Breast epithelium (tissue), 4 donors: ENCODE data around the gene ATP2C2. TPM values are rescaled to one million over a fixed set of nuclear protein-coding genes. Genes with fewer than 3 reads are reported as not detected.

ENCODE experiments used
- DNase-seq, 2 donors: peaks; one replicate each; pipeline ENCODE4 v3.0.0-alpha.2; 2019; ENCODE audit warnings: low spot score in 2 of 2
- H3K27ac ChIP-seq, 2 donors: fragments of 200-600 bp; sonication (generic) in 1 of 2; one replicate each; pipeline ENCODE4 v1.5.1; 2016 to 2019; ENCODE audit warnings: mild to moderate bottlenecking in 1 of 2
- H3K27me3 ChIP-seq, 2 donors: fragments of 200-600 bp; sonication (generic) in 1 of 2; one replicate each; pipeline versions ENCODE4 v1.5.1 to v1.6.0; 2017 to 2019; ENCODE audit warnings: control low read depth in 1 of 2, mild to moderate bottlenecking in 1 of 2
- H3K36me3 ChIP-seq: fragments of 200-600 bp; one replicate; pipeline ENCODE4 v1.5.1; 2019
- H3K4me1 ChIP-seq, 2 donors: fragments of 200-600 bp; sonication (generic); one replicate each; pipeline ENCODE4 v1.5.1; 2016 to 2019; ENCODE audit warnings: control low read depth in 1 of 2
- H3K4me3 ChIP-seq, 3 donors: fragments of 200-600 bp; sonication (generic); 1 replicate in 2 of 3; 2 replicates in 1 of 3; pipeline ENCODE4 v1.5.1; 2016 to 2019; ENCODE audit warnings: mild to moderate bottlenecking in 3 of 3, moderate library complexity in 2 of 3
- H3K9me3 ChIP-seq, 2 donors: fragments of 200-600 bp; sonication (generic) in 1 of 2; one replicate each; pipeline ENCODE4 v1.5.1; 2016 to 2019; ENCODE audit warnings: control low read depth in 1 of 2
- POLR2A ChIP-seq: fragments of 450-650 bp; IDR thresholded peaks from one replicate; pipeline ENCODE4 v1.6.1; 2016; ENCODE audit warnings: antibody characterized with exemption, mild to moderate bottlenecking, moderate library complexity
- POLR2AphosphoS5 ChIP-seq, 3 donors: sonication (generic); formaldehyde crosslinking; IDR thresholded peaks; one replicate each; pipeline ENCODE4 v1.6.1; 2017; ENCODE audit warnings: antibody characterized with exemption in 3 of 3
- intact Hi-C: fragments of 100-400 bp; cut with DNase I; formaldehyde crosslinking; loops from one replicate; pipeline ENCODE4 v1.15.1; 2023; ENCODE audit warnings: low total_unique reads
- total RNA-seq, 3 donors: library from RNA; depleted of rRNA; stranded (reverse); fragments of >200 nt; gene quantifications; one replicate each; pipeline ENCODE4 v1.1.0, GENCODE V29; 2016
- TF ChIP-seq, protein P1 (sequence below), 3 donors: fragments of 450-650 bp; IDR thresholded peaks; one replicate each; pipeline ENCODE4 v1.5.1; 2016 to 2017; ENCODE audit warnings: antibody characterized with exemption in 3 of 3, mild to moderate bottlenecking in 3 of 3, moderate library complexity in 3 of 3

Gene ATP2C2
- total RNA-seq, 3 donors from 2014 or later, result 6.0 to 28.5 TPM; not detected in 1

DNA sequence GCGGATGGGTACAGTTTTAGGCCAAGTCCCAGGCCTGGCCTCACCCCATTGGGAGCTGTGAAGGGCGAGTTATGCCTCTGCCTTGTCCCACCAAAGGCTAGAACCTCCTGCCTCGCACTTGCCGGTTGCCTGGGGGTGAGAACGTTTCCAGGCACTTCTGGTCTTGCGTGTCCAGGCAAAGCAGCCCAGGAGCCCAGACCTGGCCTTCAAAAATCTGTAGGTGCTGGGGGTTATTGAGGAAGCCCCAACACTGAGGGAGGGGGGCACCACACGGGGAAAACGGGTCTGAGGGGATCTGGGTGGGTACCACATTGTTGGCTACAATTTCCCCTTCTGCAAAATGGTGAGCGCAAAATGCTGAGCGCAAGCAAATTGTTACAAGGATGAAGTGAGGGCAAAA is 12.2 kb upstream of the ATP2C2 start:
- TF ChIP-seq POLR2A, result no peak
- TF ChIP-seq, protein P1, sequence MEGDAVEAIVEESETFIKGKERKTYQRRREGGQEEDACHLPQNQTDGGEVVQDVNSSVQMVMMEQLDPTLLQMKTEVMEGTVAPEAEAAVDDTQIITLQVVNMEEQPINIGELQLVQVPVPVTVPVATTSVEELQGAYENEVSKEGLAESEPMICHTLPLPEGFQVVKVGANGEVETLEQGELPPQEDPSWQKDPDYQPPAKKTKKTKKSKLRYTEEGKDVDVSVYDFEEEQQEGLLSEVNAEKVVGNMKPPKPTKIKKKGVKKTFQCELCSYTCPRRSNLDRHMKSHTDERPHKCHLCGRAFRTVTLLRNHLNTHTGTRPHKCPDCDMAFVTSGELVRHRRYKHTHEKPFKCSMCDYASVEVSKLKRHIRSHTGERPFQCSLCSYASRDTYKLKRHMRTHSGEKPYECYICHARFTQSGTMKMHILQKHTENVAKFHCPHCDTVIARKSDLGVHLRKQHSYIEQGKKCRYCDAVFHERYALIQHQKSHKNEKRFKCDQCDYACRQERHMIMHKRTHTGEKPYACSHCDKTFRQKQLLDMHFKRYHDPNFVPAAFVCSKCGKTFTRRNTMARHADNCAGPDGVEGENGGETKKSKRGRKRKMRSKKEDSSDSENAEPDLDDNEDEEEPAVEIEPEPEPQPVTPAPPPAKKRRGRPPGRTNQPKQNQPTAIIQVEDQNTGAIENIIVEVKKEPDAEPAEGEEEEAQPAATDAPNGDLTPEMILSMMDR (IDR thresholded peaks at IDR 0.05), result no peak
- no peak for TF ChIP-seq POLR2AphosphoS5 (IDR thresholded peaks at IDR 0.05)
- Histone ChIP-seq H3K4me3 (peak overlapping the region in 1 of 3 donors; percentile 7), H3K27ac (peak overlapping the region; percentile 61 to 71), H3K4me1 (peaks cover 0 to 5% of the 10 kb centered on the region in 2 donors), H3K36me3 (no peaks in the 10 kb centered on the region), H3K27me3 (no peaks in the 10 kb centered on the region), H3K9me3 (no peaks in the 10 kb centered on the region)
- DNase-seq, result no peak
- intact Hi-C loops, result no loop called here

DNA sequence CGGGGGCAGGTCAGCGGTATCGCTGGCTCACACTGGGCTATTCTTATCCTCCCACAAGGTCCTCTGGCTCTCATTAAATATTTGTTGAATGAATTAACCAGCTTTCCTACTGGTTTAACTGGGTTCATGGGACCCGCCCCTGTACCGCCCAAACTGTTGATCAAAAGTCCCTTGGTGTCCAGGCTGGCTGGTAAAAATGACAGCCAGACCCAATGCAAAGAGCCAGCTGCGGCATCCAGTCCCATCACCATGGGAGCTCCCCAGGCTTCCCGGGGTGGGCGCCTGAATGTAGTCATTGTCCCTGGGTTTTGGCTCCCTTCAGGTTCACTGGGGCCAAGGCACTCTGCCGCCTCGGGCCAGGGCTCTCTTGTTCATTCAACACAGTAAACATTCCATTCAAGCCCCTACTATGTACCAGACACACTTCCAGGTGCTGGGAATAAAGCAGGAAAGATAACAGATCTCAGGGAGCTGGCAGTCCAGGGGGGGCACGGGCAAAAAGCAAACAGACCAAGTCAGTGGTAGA is 11.7 kb upstream of the ATP2C2 start:
- H3K4me1 ChIP-seq, result peaks cover 0 to 5% of the 10 kb centered on the region in 2 donors
- H3K9me3 ChIP-seq, result no peaks in the 10 kb centered on the region
- TF ChIP-seq POLR2A (no peak), POLR2AphosphoS5 (IDR thresholded peaks at IDR 0.05) (no peak)
- TF ChIP-seq, protein P1 (IDR thresholded peaks at IDR 0.05), result no peak
- H3K4me3 ChIP-seq, result peak overlapping the region in 1 of 3 donors; percentile 7
- peak; percentile 47 to 72 for DNase-seq
- intact Hi-C loops, result no loop called here
- H3K27ac ChIP-seq, result peak overlapping the region; percentile 61 to 71
- H3K27me3 ChIP-seq, result no peaks in the 10 kb centered on the region
- H3K36me3 ChIP-seq, result no peaks in the 10 kb centered on the region

DNA sequence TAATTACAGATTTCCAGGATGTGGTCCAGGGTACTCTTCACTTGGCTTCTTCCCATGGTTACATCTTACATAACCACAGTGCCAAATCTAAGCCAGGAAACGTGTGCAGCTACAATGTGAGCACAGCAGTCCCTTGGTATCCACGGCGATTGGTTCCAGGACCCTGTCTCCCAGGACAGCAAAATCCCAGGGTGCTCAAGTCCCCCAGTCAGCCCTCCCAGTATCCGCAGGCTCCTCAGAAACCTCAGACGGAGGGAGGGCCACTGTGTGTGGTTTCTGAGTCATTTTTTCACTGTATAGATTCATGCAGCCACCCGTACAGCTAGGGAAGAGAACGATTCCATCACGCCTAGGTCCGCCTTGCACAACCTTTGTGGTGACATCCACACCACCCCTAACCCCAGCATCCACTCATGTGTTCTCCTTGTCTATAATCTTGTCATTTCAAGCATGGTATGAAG is 11.1 kb upstream of the ATP2C2 start:
- Histone ChIP-seq H3K27ac (peak overlapping the region; percentile 61 to 71), H3K4me3 (no peak overlapping the region), H3K9me3 (no peaks in the 10 kb centered on the region), H3K27me3 (no peaks in the 10 kb centered on the region), H3K36me3 (no peaks in the 10 kb centered on the region), H3K4me1 (peaks cover 0 to 5% of the 10 kb centered on the region in 2 donors)
- DNase-seq, result no peak
- intact Hi-C loops, result no loop called here
- TF ChIP-seq POLR2A, result no peak
- TF ChIP-seq, protein P1 (IDR thresholded peaks at IDR 0.05), result no peak

DNA sequence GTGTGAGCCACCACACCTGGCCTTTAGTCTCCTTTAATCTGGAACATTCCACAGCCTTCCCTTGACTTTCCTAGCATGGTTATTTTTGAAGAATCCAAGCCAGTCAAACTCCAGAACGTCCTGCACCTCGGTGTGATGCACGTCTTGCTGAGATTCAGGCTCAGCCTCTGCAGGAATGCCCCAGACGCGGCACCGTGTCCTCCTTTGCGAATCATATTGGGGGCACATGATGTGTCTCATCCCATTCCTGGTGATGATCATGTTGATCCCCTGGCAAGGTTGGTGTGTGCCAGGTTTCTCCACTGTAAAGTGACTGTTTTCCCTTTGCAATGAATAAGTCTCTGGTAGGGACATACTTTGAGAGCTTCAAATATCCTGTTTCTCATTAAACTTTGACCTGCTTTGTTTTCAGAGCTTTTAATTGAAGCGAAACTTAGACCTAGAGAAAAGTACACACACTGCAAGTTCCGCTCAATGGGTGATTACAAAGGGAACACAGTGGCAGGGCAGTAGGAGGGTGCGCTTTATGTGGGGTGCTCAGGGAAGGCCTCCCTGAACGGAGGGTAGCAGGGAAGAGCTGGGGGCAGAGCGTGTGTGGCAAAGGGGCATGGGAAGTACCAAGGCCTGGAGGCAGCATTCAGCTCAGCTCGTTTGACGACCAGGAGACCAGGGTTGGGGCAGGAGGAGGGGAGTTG is 9.6 kb upstream of the ATP2C2 start:
- H3K27ac ChIP-seq, result no peak overlapping the region
- no peak for DNase-seq
- intact Hi-C loops, result no loop called here
- peaks cover 0 to 5% of the 10 kb centered on the region in 2 donors for H3K4me1 ChIP-seq
- H3K36me3 ChIP-seq, result no peaks in the 10 kb centered on the region
- TF ChIP-seq POLR2AphosphoS5 (IDR thresholded peaks at IDR 0.05) (no peak), POLR2A (no peak)
- TF ChIP-seq, protein P1 (IDR thresholded peaks at IDR 0.05), result no peak
- H3K27me3 ChIP-seq, result no peaks in the 10 kb centered on the region
- no peaks in the 10 kb centered on the region for H3K9me3 ChIP-seq
- H3K4me3 ChIP-seq, result no peak overlapping the region

DNA sequence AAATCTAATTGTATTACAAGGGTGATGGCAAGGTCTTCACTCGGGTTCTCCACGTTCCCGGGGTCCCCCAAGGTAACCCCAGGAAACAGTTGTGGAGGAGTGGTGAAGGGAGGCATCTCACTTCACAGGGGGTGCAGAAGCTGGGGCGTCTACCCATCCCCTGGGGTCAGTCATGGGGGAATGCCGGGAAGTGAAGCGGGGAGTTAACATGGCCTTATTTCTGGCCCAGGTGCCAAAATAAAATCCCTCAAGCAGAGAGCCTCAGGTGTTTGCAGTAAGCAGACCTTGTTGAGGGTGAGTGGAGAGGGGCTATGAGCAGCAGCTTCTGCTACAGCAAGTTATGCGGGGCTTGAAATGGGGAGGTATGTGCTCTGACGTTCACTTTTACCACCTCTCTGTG is 9.0 kb upstream of the ATP2C2 start:
- no peaks in the 10 kb centered on the region for H3K36me3 ChIP-seq
- no peaks in the 10 kb centered on the region for H3K27me3 ChIP-seq
- H3K9me3 ChIP-seq, result no peaks in the 10 kb centered on the region
- H3K4me1 ChIP-seq, result peaks cover 0 to 5% of the 10 kb centered on the region in 2 donors
- intact Hi-C loops, result no loop called here
- no peak for TF ChIP-seq POLR2AphosphoS5 (IDR thresholded peaks at IDR 0.05)
- TF ChIP-seq POLR2A, result no peak
- TF ChIP-seq, protein P1 (IDR thresholded peaks at IDR 0.05), result no peak
- no peak overlapping the region for H3K4me3 ChIP-seq
- H3K27ac ChIP-seq, result no peak overlapping the region
- DNase-seq, result no peak
